ENCODE measurements around the gene NT5C1B. TPM values are rescaled to one million over a fixed set of nuclear protein-coding genes. Genes with fewer than 3 reads are reported as not detected.
"Not testable (repeated sequence)": the region's sequence is repeated elsewhere in the genome, so short reads cannot be mapped to it uniquely, and the experiment has no call there.

Gene NT5C1B
- total RNA-seq (2021): not detected in 2 replicates
- not detected for Bru-seq, nascent RNA
- not detected for BruChase-seq, experiment 1, labeled RNA remaining after a 2-hour chase
- not detected for BruChase-seq, experiment 2, labeled RNA remaining after a 6-hour chase
- long read RNA-seq: 0 reads

- Histone ChIP-seq H3K27ac (no peak within 1 kb of the TSS), H3K36me3 (ENCODE audit: low read depth) (0 out of 2 replicates have a peak, but pooled peaks cover 4% of the 10 kb centered on the region), H3K4me1 (replicated peaks; ENCODE audit: insufficient read depth) (no peaks in the 10 kb centered on the region), H3K9me2 (ENCODE audit: insufficient read depth) (no peaks in the 10 kb centered on the region), H3K4me3 (no peak within 1 kb of the TSS), H3K9me3 (ENCODE audit: insufficient read depth, low read depth) (no peaks in the 10 kb centered on the region), H3K4me2 (no peak within 1 kb of the TSS), H4K20me1 (ENCODE audit: insufficient read depth) (no peaks in the 10 kb centered on the region), H3K79me2 (ENCODE audit: low read depth) (no peaks in the 10 kb centered on the region), H2AFZ (no peak within 1 kb of the TSS), H3K27me3 (ENCODE audit: insufficient read depth, low read depth) (no peaks in the 10 kb centered on the region), H3F3A (ENCODE audit: insufficient read depth, low read depth) (no peaks in the 10 kb centered on the region)
- ChIA-PET POLR2A (ENCODE audit: unreplicated experiment) (no interaction called here), CTCF (no interaction called here)
- DNase-seq: no peak
- TF ChIP-seq EZH2 (IDR thresholded peaks at IDR 0.05; ENCODE audit: low read depth): no peak
- no peak for TF ChIP-seq CTCF (conservative IDR thresholded peaks at IDR 0.05)
- BruUV-seq (replicated peaks): no TSS peak
- intact Hi-C loops (cut with micrococcal nuclease; ENCODE audit: unreplicated experiment): no loop called here
These were observed at the start of gene NT5C1B for GRCh38 chr2:18589354-18589753. Gene NT5C1B (minus strand): TSS chr2:18589569. CDS start chr2:18589468, 101 bp downstream.

- no peaks in the 10 kb centered on the region for H3K4me1 ChIP-seq (replicated peaks; ENCODE audit: insufficient read depth)
- H3K27me3 ChIP-seq (ENCODE audit: insufficient read depth, low read depth): no peaks in the 10 kb centered on the region
- peaks cover 9% of the 10 kb centered on the region; the same call in 1 of the 2 replicates for H3K9me2 ChIP-seq (ENCODE audit: insufficient read depth)
- H3K9me3 ChIP-seq (ENCODE audit: insufficient read depth, low read depth): peaks cover 10% of the 10 kb centered on the region
- ChIA-PET POLR2A (ENCODE audit: unreplicated experiment) (no interaction called here), CTCF (no interaction called here)
- H3K27ac ChIP-seq: no peak overlapping the region
- intact Hi-C loops (cut with micrococcal nuclease; ENCODE audit: unreplicated experiment): no loop called here
- no peak overlapping the region for H3K4me3 ChIP-seq
- no peak overlapping the region for H3K4me2 ChIP-seq
- no peaks in the 10 kb centered on the region for H3K36me3 ChIP-seq (ENCODE audit: low read depth)
- H2AFZ ChIP-seq: no peak overlapping the region
- TF ChIP-seq CTCF (conservative IDR thresholded peaks at IDR 0.05): no peak
- no peak for TF ChIP-seq EZH2 (IDR thresholded peaks at IDR 0.05; ENCODE audit: low read depth)
- no peaks in the 10 kb centered on the region for H3K79me2 ChIP-seq (ENCODE audit: low read depth)
- no TSS peak for BruUV-seq (replicated peaks)
- no peaks in the 10 kb centered on the region for H3F3A ChIP-seq (ENCODE audit: insufficient read depth, low read depth)
- H4K20me1 ChIP-seq (ENCODE audit: insufficient read depth): no peaks in the 10 kb centered on the region
- DNase-seq: no peak
These were observed 47.8 kb upstream of the NT5C1B start for GRCh38 chr2:18637196-18637595.

GRCh38 chr2:18632699-18633098 is 43.3 kb upstream of the NT5C1B start:
- H3K27ac ChIP-seq; H2AFZ ChIP-seq; H3K27me3 ChIP-seq (ENCODE audit: insufficient read depth, low read depth); H3K36me3 ChIP-seq (ENCODE audit: low read depth); POLR2A ChIA-PET (ENCODE audit: unreplicated experiment); H3K9me2 ChIP-seq (ENCODE audit: insufficient read depth); H3K79me2 ChIP-seq (ENCODE audit: low read depth); BruUV-seq (replicated peaks); H3K4me2 ChIP-seq; DNase-seq; H3K4me3 ChIP-seq; intact Hi-C loops (cut with micrococcal nuclease; ENCODE audit: unreplicated experiment); H4K20me1 ChIP-seq (ENCODE audit: insufficient read depth); CTCF ChIA-PET: not testable (repeated sequence)
- Histone ChIP-seq H3F3A (ENCODE audit: insufficient read depth, low read depth) (peaks cover 12% of the 10 kb centered on the region; the same call in 1 of the 2 replicates), H3K9me3 (ENCODE audit: insufficient read depth, low read depth) (peaks cover 10% of the 10 kb centered on the region), H3K4me1 (replicated peaks; ENCODE audit: insufficient read depth) (peaks cover 18% of the 10 kb centered on the region)

GRCh38 chr2:18630941-18631340 is 41.6 kb upstream of the NT5C1B start:
- peak in 1 of 2 experiments; percentile 49 for DNase-seq
- Histone ChIP-seq H3K9me3 (ENCODE audit: insufficient read depth, low read depth) (peaks cover 10% of the 10 kb centered on the region), H2AFZ (no peak overlapping the region), H3K4me1 (replicated peaks; ENCODE audit: insufficient read depth) (peaks cover 18% of the 10 kb centered on the region), H3K36me3 (ENCODE audit: low read depth) (no peaks in the 10 kb centered on the region), H3K4me3 (no peak overlapping the region), H4K20me1 (ENCODE audit: insufficient read depth) (no peaks in the 10 kb centered on the region), H3K27me3 (ENCODE audit: insufficient read depth, low read depth) (no peaks in the 10 kb centered on the region), H3K9me2 (ENCODE audit: insufficient read depth) (no peaks in the 10 kb centered on the region), H3K4me2 (0 out of 2 replicates have a peak overlapping the region, but pooled peaks have one; percentile 6), H3F3A (ENCODE audit: insufficient read depth, low read depth) (peaks cover 12% of the 10 kb centered on the region; the same call in 1 of the 2 replicates), H3K79me2 (ENCODE audit: low read depth) (no peaks in the 10 kb centered on the region), H3K27ac (0 out of 2 replicates have a peak overlapping the region, but pooled peaks have one; percentile 10)
- ChIA-PET CTCF (no interaction called here), POLR2A (ENCODE audit: unreplicated experiment) (no interaction called here)
- intact Hi-C loops (cut with micrococcal nuclease; ENCODE audit: unreplicated experiment): no loop called here
- TF ChIP-seq EZH2 (IDR thresholded peaks at IDR 0.05; ENCODE audit: low read depth) (no peak), CTCF (conservative IDR thresholded peaks at IDR 0.05) (no peak)
- BruUV-seq (replicated peaks): no TSS peak

All from PC-9 (cell line).